Bronchial smooth muscle cell (primary cell): ENCODE data around the gene ENPP3. TPM values are rescaled to one million over a fixed set of nuclear protein-coding genes. Genes with fewer than 3 reads are reported as not detected.

Experiments
- total RNA-seq: library from RNA; depleted of rRNA; stranded (reverse); fragments of >200 nt; gene quantifications from 2 replicates; pipeline ENCODE4 v1.2.1, GENCODE V29; 2014

ENPP3 gene
- total RNA-seq, result 0.17 and 0.32 TPM in 2 replicates

GRCh38 chr6:131636880-131637792 lies at the start of gene ENPP3:
TSS of gene ENPP3 (plus strand) at chr6:131637302. CDS start at chr6:131637385, 83 bp downstream.

GRCh38 chr6:131627724-131628682 lies 9.1 kb upstream of the ENPP3 start, which contains the start of gene MED23:
TSS of gene MED23 (minus strand) at chr6:131628242. CDS start at chr6:131628049, 193 bp downstream.

GRCh38 chr6:131710917-131711316 lies 73.8 kb downstream of the ENPP3 start, which contains the start of gene CTAGE9:
TSS of gene CTAGE9 (minus strand) at chr6:131711017. CDS start at chr6:131711017, 0 bp downstream.

Other genes starting within 250 kb of the ENPP3 start
- not detected in 2 replicates for gene ARG1, start 64.1 kb upstream of the ENPP3 start, total RNA-seq
- gene MED23, start 9.1 kb upstream of the ENPP3 start, total RNA-seq, result 15.6 and 23.0 TPM in 2 replicates
- gene OR2A4, start 64.1 kb downstream of the ENPP3 start, total RNA-seq, result 0.16 TPM in 1 of 2 replicates, not detected in the other
- under 0.01 TPM in 1 of 2 replicates, not detected in the other for gene CTAGE9, start 73.7 kb downstream of the ENPP3 start, total RNA-seq
- gene ENPP1, start 170.7 kb downstream of the ENPP3 start, total RNA-seq, result 5.6 and 11.5 TPM in 2 replicates